SK-MEL-5 (cell line): ENCODE results near the gene IDNK. TPM values are rescaled to one million over a fixed set of nuclear protein-coding genes. Genes with fewer than 3 reads are reported as not detected.

Source experiments
- DNase-seq: peaks from one replicate; pipeline ENCODE4 v3.0.0-alpha.2; 2016; ENCODE audit warnings: low read depth, low spot score
- in situ Hi-C: cut with HindIII; loops from 2 replicates; pipeline ENCODE4 v1.10.0; 2016; ENCODE audit warnings: low sequenced_read_pairs, high pct_unique_total_duplicates, low pct_unique_long_range_greater_than_20kb
- small RNA-seq, 2 experiments: library from RNA; depleted of rRNA; stranded (forward); fragments of <200 nt; gene quantifications; one replicate each; pipeline ENCODE3, GENCODE V24; 2014
- total RNA-seq: library from RNA; depleted of rRNA; stranded (reverse); fragments of >200 nt; shearing (Covaris generic); gene quantifications from 2 replicates; pipeline ENCODE4 v1.2.3, GENCODE V29; 2014; rRNA removed

The IDNK gene
- total RNA-seq, 1 experiment from 2014 or later = 5.4 TPM

- in situ Hi-C loops = no loop called here
- no peak for DNase-seq
Measured at GRCh38 chr9:83665580-83666200, 42.7 kb downstream of the IDNK start.

- in situ Hi-C loops = no loop called here
- no peak for DNase-seq
Measured at GRCh38 chr9:83669067-83669466, 46.1 kb downstream of the IDNK start.

GRCh38 chr9:83670381-83670780, 47.4 kb downstream of the IDNK start:
- in situ Hi-C loops = no loop called here
- no peak for DNase-seq

GRCh38 chr9:83671451-83671850, 48.5 kb downstream of the IDNK start:
- no peak for DNase-seq
- in situ Hi-C loops = no loop called here

GRCh38 chr9:83675466-83675865, 52.5 kb downstream of the IDNK start:
- no peak for DNase-seq
- in situ Hi-C loops = no loop called here

GRCh38 chr9:83677596-83677995, 54.7 kb downstream of the IDNK start:
- no peak for DNase-seq
- in situ Hi-C loops = no loop called here

GRCh38 chr9:83680233-83680632, 57.3 kb downstream of the IDNK start:
- no peak for DNase-seq
- in situ Hi-C loops = no loop called here

GRCh38 chr9:83681490-83681889, 58.5 kb downstream of the IDNK start:
- in situ Hi-C loops = no loop called here
- DNase-seq = no peak

GRCh38 chr9:83688921-83689320, 66.0 kb downstream of the IDNK start:
- in situ Hi-C loops = no loop called here
- peak; percentile 47 for DNase-seq

GRCh38 chr9:83691492-83691891, 68.5 kb downstream of the IDNK start:
- DNase-seq = no peak
- in situ Hi-C loops = no loop called here

Small RNA genes within 50 kb of the gene (small RNA-seq; reads per million reads assigned to genes)
- gene RNU4-15P = 0 reads per million in 2 experiments

Other genes starting within 250 kb of the IDNK start
- 21.5 and 22.1 TPM in 2 replicates for gene FRMD3, start 84.7 kb upstream of the IDNK start, total RNA-seq
- 176 and 182 TPM in 2 replicates for gene UBQLN1, start 84.8 kb downstream of the IDNK start, total RNA-seq
- 1.2 and 2.1 TPM in 2 replicates for gene GKAP1, start 194.6 kb downstream of the IDNK start, total RNA-seq